NT2/D1 (cell line): ENCODE results near the gene TOM1L1.

ENCODE experiments used
- SUZ12 ChIP-seq: IDR thresholded peaks from 2 replicates; pipeline ENCODE4 v1.6.1; 2011; ENCODE audit not compliant: insufficient read length, insufficient read depth; ENCODE audit errors: extremely low read depth
- YY1 ChIP-seq: IDR thresholded peaks from 2 replicates; pipeline ENCODE4 v1.6.1; 2011; ENCODE audit not compliant: insufficient read length, insufficient read depth
- ZNF274 ChIP-seq: IDR thresholded peaks from 2 replicates; pipeline ENCODE4 v1.6.1; 2011; ENCODE audit warnings: mild to moderate bottlenecking, low read depth, low read length

DNA sequence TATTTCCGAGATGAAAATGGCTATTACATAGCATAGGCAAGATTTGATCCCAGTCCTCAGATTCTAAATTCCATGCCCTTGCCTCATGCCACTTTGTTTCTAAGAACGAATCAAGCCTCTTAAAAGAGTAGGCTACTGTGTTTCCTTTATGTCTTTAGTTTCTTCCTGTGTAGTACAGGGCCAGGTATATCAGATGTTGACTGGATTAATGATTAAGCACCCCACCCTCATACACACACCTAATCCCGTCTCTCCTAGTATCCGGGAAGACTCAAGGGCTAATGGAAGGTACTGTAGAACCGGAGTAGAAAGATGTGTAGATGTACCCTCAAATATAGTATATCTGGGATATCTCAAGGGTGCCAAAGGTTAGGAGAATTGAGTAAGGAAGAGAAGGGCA, 6.7 kb downstream of the TOM1L1 start:
- TF ChIP-seq YY1 (no peak), ZNF274 (no peak), SUZ12 (no peak)
